ENCODE measurements around the gene SPATA33.
"Not testable (repeated sequence)": the region's sequence is repeated elsewhere in the genome, so short reads cannot be mapped to it uniquely, and the experiment has no call there.

Gene SPATA33

GRCh38 chr16:89695086-89695874 is 37.6 kb downstream of the SPATA33 start:
- no peak for DNase-seq

GRCh38 chr16:89695875-89696669 is 38.4 kb downstream of the SPATA33 start:
- no peak for DNase-seq

GRCh38 chr16:89696670-89697128 is 39.1 kb downstream of the SPATA33 start:
- no peak for DNase-seq

GRCh38 chr16:89697161-89697615 is 39.6 kb downstream of the SPATA33 start:
- DNase-seq = no peak

- DNase-seq = no peak
Measured at GRCh38 chr16:89697616-89698331, 40.1 kb downstream of the SPATA33 start.

- DNase-seq = not testable (repeated sequence)
Measured at GRCh38 chr16:89698717-89699116, 41.1 kb downstream of the SPATA33 start.

GRCh38 chr16:89699629-89700099 is 42.0 kb downstream of the SPATA33 start:
- not testable (repeated sequence) for DNase-seq

- DNase-seq = peak; percentile 98
Measured at GRCh38 chr16:89700100-89700648, 42.5 kb downstream of the SPATA33 start.

GRCh38 chr16:89700649-89701424 is 43.2 kb downstream of the SPATA33 start:
- peak; percentile 47 for DNase-seq

- peak; percentile 97 for DNase-seq
Measured at GRCh38 chr16:89701425-89702406, 44.1 kb downstream of the SPATA33 start, which contains the start of gene SPATA2L. Gene SPATA2L (minus strand): TSS chr16:89701705. CDS start chr16:89701232, 473 bp downstream.

GRCh38 chr16:89704281-89704680 is 46.6 kb downstream of the SPATA33 start:
- no peak for DNase-seq

- DNase-seq = no peak
Measured at GRCh38 chr16:89705006-89705405, 47.4 kb downstream of the SPATA33 start.

- no peak for DNase-seq
Measured at GRCh38 chr16:89706518-89707260, 49.1 kb downstream of the SPATA33 start.

GRCh38 chr16:89707695-89708094 is 50.1 kb downstream of the SPATA33 start:
- no peak for DNase-seq

- no peak for DNase-seq
Measured at GRCh38 chr16:89708481-89708931, 50.9 kb downstream of the SPATA33 start.

- DNase-seq = no peak
Measured at GRCh38 chr16:89709166-89709565, 51.5 kb downstream of the SPATA33 start.

GRCh38 chr16:89709716-89710432 is 52.2 kb downstream of the SPATA33 start:
- no peak for DNase-seq

GRCh38 chr16:89710709-89711564 is 53.3 kb downstream of the SPATA33 start:
- no peak for DNase-seq
